Inferior parietal cortex (tissue), 1 donor: Measurements from ENCODE around the gene IREB2.

ENCODE experiments used
- DNase-seq: peaks from one replicate; pipeline ENCODE4 v3.0.0-alpha.2; 2016; ENCODE audit errors: extremely low spot score

Gene IREB2

DNA sequence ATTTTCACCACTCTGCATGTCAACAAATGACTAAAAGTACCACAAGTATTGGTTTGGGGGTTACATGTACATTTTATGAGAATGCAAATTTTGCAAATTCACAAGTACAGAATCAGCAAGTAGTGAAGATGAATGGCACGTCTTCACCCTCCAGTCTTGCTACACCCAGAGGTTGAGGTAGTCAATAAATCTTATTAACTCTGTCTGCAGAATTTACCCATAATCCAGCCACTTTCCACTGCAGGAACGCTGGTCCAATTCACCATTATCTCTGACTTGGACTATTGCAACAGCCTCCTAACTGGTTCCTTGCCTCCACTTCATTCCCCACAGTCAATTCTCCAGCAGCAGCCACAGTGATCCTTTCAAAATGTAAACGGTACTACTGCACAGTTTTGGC lies 112.8 kb downstream of the IREB2 start:
- DNase-seq: no peak
